HepG2 (cell line): ENCODE measurements around the gene MEA1. TPM values are rescaled to one million over a fixed set of nuclear protein-coding genes. Genes with fewer than 3 reads are reported as not detected.

Experiments used
- ARID3A ChIP-seq: IDR thresholded peaks from 2 replicates; pipeline ENCODE4 v1.6.1; 2012; ENCODE audit warnings: low read depth, low read length, improper control_type of control experiment
- BRF2 ChIP-seq: sonication (generic); formaldehyde crosslinking; IDR thresholded peaks from 2 replicates; pipeline ENCODE4 v1.8.1; 2022; ENCODE audit warnings: mild to moderate bottlenecking, missing genetic modification reagents
- CBX1 ChIP-seq: IDR thresholded peaks from one replicate; pipeline ENCODE4 v1.6.1; 2016; ENCODE audit warnings: antibody characterized with exemption, low read depth
- DBP ChIP-seq: sonication (generic); formaldehyde crosslinking; IDR thresholded peaks from 2 replicates; pipeline ENCODE4 v1.4.0; 2020; ENCODE audit warnings: missing genetic modification reagents; ENCODE audit errors: not compliant biosample characterization
- FOXM1 ChIP-seq: sonication (generic); formaldehyde crosslinking; IDR thresholded peaks from 2 replicates; pipeline ENCODE4 v1.5.0; 2020; ENCODE audit warnings: missing genetic modification reagents
- KLF16 ChIP-seq, 2 experiments: sonication (generic) in 1 of 2; formaldehyde crosslinking in 1 of 2; IDR thresholded peaks; 2 replicates each; pipeline versions ENCODE4 v1.6.1 to v1.8.0; 2016 to 2023; ENCODE audit warnings: missing genetic modification reagents in 2 of 2, missing compliant biosample characterization in 1 of 2
- NR1H2 ChIP-seq: sonication (generic); formaldehyde crosslinking; IDR thresholded peaks from 2 replicates; pipeline ENCODE4 v1.8.1; 2022; ENCODE audit warnings: low read depth, missing genetic modification reagents, borderline replicate concordance
- PHF20 ChIP-seq: sonication (generic); formaldehyde crosslinking; IDR thresholded peaks from 2 replicates; pipeline ENCODE4 v1.5.0; 2020; ENCODE audit warnings: mild to moderate bottlenecking, missing genetic modification reagents
- PLRG1 ChIP-seq: fragments of 450-650 bp; conservative IDR thresholded peaks from 2 replicates; pipeline ENCODE4 v1.6.1; 2016
- RAD21 ChIP-seq: fragments of 450-650 bp; formaldehyde crosslinking; IDR thresholded peaks from 2 replicates; pipeline ENCODE4 v1.5.0; 2020; ENCODE audit warnings: mild to moderate bottlenecking
- RORA ChIP-seq: sonication (generic); formaldehyde crosslinking; IDR thresholded peaks from 2 replicates; pipeline ENCODE4 v1.5.0; 2020; ENCODE audit warnings: mild to moderate bottlenecking, missing genetic modification reagents, moderate library complexity
- SRSF9 ChIP-seq: fragments of 200-400 bp; formaldehyde crosslinking; IDR thresholded peaks from 2 replicates; pipeline ENCODE4 v1.6.1; 2018; ENCODE audit warnings: borderline replicate concordance, mild to moderate bottlenecking, low read depth, low read length; ENCODE audit not compliant: insufficient read depth, poor library complexity, severe bottlenecking
- TSC22D2 ChIP-seq: sonication (generic); formaldehyde crosslinking; IDR thresholded peaks from 2 replicates; pipeline ENCODE4 v1.5.1; 2020; ENCODE audit warnings: missing genetic modification reagents, mild to moderate bottlenecking, borderline replicate concordance
- ZGPAT ChIP-seq: IDR thresholded peaks from 2 replicates; pipeline ENCODE4 v1.6.1; 2016; ENCODE audit warnings: mild to moderate bottlenecking
- ZNF276 ChIP-seq: sonication (generic); formaldehyde crosslinking; IDR thresholded peaks from 2 replicates; pipeline ENCODE4 v1.4.0; 2020; ENCODE audit warnings: mild to moderate bottlenecking, low read depth, missing genetic modification reagents
- ZNF569 ChIP-seq: sonication (generic); formaldehyde crosslinking; IDR thresholded peaks from 2 replicates; pipeline ENCODE4 v1.5.0; 2020; ENCODE audit warnings: mild to moderate bottlenecking, missing genetic modification reagents, moderate library complexity, borderline replicate concordance
- ZNF710 ChIP-seq: sonication (generic); formaldehyde crosslinking; IDR thresholded peaks from 2 replicates; pipeline ENCODE4 v1.5.0; 2020; ENCODE audit warnings: mild to moderate bottlenecking, missing genetic modification reagents, borderline replicate concordance
- ZNF784 ChIP-seq: sonication (generic); formaldehyde crosslinking; IDR thresholded peaks from 2 replicates; pipeline ENCODE4 v1.5.1; 2020; ENCODE audit warnings: missing genetic modification reagents, mild to moderate bottlenecking, borderline replicate concordance
- polyA plus RNA-seq, 8 experiments: library from polyadenylated mRNA; depleted of rRNA in 3 of 8; stranded (reverse) in 7 of 8; unstranded in 1 of 8; fragments of >200 nt; fragmentation: Illumina TruSeq in 4 of 8; extraction: Trizol in 4 of 8; gene quantifications; 2 replicates each; pipeline versions ENCODE4 v1.2.1 to v1.2.3, GENCODE V29; 2011 to 2016; ENCODE audit warnings: low read depth in 4 of 8, missing spikeins in 1 of 8, mixed read lengths in 1 of 8; ENCODE audit not compliant: insufficient read depth in 1 of 8
- total RNA-seq, 5 experiments: library from RNA; depleted of rRNA; stranded (reverse); fragments of >200 nt; fragmentation: Illumina TruSeq; extraction: Trizol; gene quantifications; 2 replicates each; pipeline ENCODE4 v1.2.3, GENCODE V29; 2016; ENCODE audit warnings: low read depth in 1 of 5

Gene MEA1
- total and polyA plus RNA-seq, 2 of the 13 experiments (the other 11 are each of a cell fraction or from before 2014, with no cell fraction given): 75.6 to 86.2 TPM

- TF ChIP-seq ZNF569 (CRISPR knock-in tag) (no peak), FOXM1 (CRISPR knock-in tag) (no peak), ARID3A (no peak), ZNF710 (CRISPR knock-in tag) (peak; percentile 83), ZNF276 (no peak), NR1H2 (no peak), TSC22D2 (peak; percentile 90; the same call in 1 of the 2 replicates), CBX1 (peak; percentile 84), KLF16 (CRISPR knock-in tag; IDR thresholded peaks at IDR 0.05) (peak; percentile 68 to 99; a peak in 3 of 4 replicates), PHF20 (CRISPR knock-in tag) (peak; percentile 91), BRF2 (CRISPR knock-in tag) (peak; percentile 87), ZGPAT (peak; percentile 99), DBP (CRISPR knock-in tag) (no peak), SRSF9 (no peak), RORA (CRISPR knock-in tag) (no peak), RAD21 (CRISPR knock-in tag) (peak; percentile 74), PLRG1 (no peak), ZNF784 (peak; percentile 86; the same call in 1 of the 2 replicates)
Measured at GRCh38 chr6:43053545-43054205, 39.9 kb upstream of the MEA1 start, which contains the start of gene CUL7 (continued).
